Osteoblast (primary cell): ENCODE data around the gene COL20A1. TPM values are rescaled to one million over a fixed set of nuclear protein-coding genes. Genes with fewer than 3 reads are reported as not detected.

ENCODE experiments used
- DNase-seq: peaks from one replicate; pipeline ENCODE4 v3.0.0; 2011; ENCODE audit warnings: low spot score, mixed read lengths; ENCODE audit not compliant: insufficient read length; ENCODE audit errors: missing footprints
- H2AFZ ChIP-seq: 2 replicates; pipeline ENCODE4 v1.6.0; 2011; ENCODE audit warnings: mild to moderate bottlenecking, low read length
- H3K27ac ChIP-seq: 2 replicates; pipeline ENCODE4 v1.5.1; 2011; ENCODE audit warnings: mild to moderate bottlenecking, low read depth, low read length, moderate library complexity
- H3K27me3 ChIP-seq: 2 replicates; pipeline ENCODE4 v1.6.0; 2012; ENCODE audit warnings: mild to moderate bottlenecking, control low read depth, inconsistent platforms, low read length, moderate library complexity; ENCODE audit not compliant: insufficient read depth
- H3K36me3 ChIP-seq: 2 replicates; pipeline ENCODE4 v1.5.1; 2011; ENCODE audit warnings: mild to moderate bottlenecking, low read length, control low read depth, moderate library complexity; ENCODE audit not compliant: insufficient read depth
- H3K4me1 ChIP-seq: 2 replicates; pipeline ENCODE4 v1.5.1; 2011; ENCODE audit warnings: mild to moderate bottlenecking, low read length, control low read depth, moderate library complexity; ENCODE audit not compliant: insufficient read depth
- H3K4me2 ChIP-seq: 2 replicates; pipeline ENCODE4 v1.6.0; 2011; ENCODE audit warnings: mild to moderate bottlenecking, low read length; ENCODE audit not compliant: insufficient read depth
- H3K4me3 ChIP-seq: fragments of 200-600 bp; sonication (generic); 3 replicates; pipeline ENCODE4 v1.5.1; 2012; ENCODE audit warnings: mild to moderate bottlenecking, low read length, inconsistent platforms; ENCODE audit not compliant: insufficient read depth
- H3K79me2 ChIP-seq: 2 replicates; pipeline ENCODE4 v1.6.0; 2012; ENCODE audit warnings: mild to moderate bottlenecking, low read length, control low read depth, inconsistent platforms; ENCODE audit not compliant: insufficient read depth
- H3K9me3 ChIP-seq: 2 replicates; pipeline ENCODE4 v1.5.1; 2011; ENCODE audit warnings: low read depth, low read length, control low read depth
- H4K20me1 ChIP-seq: 2 replicates; pipeline ENCODE4 v1.6.0; 2012; ENCODE audit warnings: mild to moderate bottlenecking, low read length, control low read depth; ENCODE audit not compliant: insufficient read depth
- total RNA-seq: library from RNA; depleted of rRNA; stranded (reverse); fragments of >200 nt; gene quantifications from 2 replicates; pipeline ENCODE4 v1.2.3, GENCODE V29; 2012
- TF ChIP-seq, protein P1 (sequence below): IDR thresholded peaks from 2 replicates; pipeline ENCODE4 v1.5.1; 2011; ENCODE audit warnings: mild to moderate bottlenecking, low read depth, low read length, moderate library complexity; ENCODE audit errors: extremely low read depth

The COL20A1 gene
- total RNA-seq, 1 donor: not detected

DNA sequence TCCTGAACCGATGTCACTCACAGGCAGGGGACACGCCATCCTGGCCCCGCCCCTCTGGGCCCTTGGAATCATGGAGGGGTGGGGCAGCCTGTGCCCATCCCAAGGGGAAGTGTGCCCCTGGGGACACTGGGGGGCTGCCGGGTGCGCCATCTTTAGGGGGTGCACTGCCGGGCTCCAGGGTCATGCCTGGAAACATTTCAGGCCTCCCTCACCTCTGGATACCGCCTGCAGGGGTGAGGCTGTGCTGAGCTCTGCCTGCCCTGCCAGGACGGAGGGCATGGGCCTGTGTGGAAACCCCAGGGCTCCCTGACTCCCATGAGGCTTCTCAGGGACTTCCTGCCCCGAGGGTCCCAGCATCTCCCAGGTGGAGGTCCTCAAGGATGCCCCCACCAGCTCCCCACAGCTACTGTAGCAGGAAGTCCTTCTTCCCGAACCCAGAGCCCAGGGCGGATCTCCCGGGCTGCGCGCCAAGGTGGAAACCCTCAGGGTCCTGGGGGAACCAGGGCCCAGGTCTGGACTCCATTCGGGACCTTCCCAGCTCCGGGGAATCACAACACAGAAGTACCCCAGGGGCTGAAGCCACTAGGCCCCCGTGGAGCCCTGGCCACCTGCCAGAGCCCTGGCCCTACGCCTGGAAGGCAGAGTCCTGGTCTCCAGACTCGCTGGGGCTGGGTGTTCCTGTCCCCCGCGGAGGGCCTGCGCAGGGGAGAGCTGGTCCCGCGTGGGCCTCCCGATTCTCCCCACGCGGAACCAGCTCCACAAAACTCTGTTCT, 52.5 kb downstream of the COL20A1 start:
- Histone ChIP-seq H3K4me2 (no peak overlapping the region), H2AFZ (no peak overlapping the region), H3K4me3 (no peak overlapping the region), H3K9me3 (no peaks in the 10 kb centered on the region), H3K4me1 (no peaks in the 10 kb centered on the region), H3K27ac (no peak overlapping the region), H4K20me1 (no peaks in the 10 kb centered on the region), H3K27me3 (peaks cover 18% of the 10 kb centered on the region), H3K36me3 (no peaks in the 10 kb centered on the region), H3K79me2 (no peaks in the 10 kb centered on the region)
- DNase-seq: peak; percentile 93
- TF ChIP-seq, protein P1, sequence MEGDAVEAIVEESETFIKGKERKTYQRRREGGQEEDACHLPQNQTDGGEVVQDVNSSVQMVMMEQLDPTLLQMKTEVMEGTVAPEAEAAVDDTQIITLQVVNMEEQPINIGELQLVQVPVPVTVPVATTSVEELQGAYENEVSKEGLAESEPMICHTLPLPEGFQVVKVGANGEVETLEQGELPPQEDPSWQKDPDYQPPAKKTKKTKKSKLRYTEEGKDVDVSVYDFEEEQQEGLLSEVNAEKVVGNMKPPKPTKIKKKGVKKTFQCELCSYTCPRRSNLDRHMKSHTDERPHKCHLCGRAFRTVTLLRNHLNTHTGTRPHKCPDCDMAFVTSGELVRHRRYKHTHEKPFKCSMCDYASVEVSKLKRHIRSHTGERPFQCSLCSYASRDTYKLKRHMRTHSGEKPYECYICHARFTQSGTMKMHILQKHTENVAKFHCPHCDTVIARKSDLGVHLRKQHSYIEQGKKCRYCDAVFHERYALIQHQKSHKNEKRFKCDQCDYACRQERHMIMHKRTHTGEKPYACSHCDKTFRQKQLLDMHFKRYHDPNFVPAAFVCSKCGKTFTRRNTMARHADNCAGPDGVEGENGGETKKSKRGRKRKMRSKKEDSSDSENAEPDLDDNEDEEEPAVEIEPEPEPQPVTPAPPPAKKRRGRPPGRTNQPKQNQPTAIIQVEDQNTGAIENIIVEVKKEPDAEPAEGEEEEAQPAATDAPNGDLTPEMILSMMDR: no peak

DNA sequence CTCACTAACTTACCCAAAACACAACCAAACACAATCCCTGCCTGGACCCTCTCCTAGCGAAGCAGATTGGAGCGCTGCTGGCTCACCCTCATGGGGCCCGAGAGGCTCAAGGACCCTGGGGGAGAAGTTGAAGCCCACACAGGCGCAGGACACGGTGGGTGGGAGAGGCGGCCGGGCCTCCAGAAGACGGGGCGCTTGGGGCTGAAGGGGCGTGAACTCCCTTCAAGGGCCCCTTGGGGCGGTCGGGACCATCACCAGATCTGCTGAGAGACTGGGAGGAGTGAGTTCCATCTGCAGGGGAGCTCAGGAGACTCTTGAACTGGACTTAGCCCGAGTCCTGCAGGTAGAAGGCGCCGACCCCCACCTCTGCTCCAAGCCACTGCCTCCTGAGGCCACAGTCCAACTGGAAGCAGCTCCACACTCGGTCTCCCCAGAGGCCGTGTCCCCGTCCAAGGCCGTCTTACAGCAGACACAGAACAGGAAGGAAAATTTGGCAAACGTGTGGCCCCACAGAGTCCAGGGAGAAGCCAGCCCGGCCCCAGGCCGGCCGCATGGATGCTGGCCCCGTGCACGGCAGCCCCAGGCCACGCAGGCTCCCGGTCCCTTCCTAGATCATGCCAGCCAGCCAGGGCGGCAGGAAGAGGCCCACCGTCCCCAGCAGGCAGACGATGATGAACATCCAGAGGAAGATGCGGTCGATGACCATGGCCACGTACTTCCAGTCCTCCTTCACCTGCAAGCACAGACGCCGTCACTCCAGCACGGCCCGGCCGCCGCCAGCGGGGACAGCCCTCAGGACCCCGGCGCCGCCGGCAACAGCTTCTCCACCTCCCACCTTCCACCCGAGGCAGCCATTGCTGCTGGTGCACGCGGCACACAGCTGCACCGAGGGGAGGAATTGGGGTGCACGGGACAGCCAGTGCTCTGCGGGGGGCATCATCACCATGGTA, 53.4 kb downstream of the COL20A1 start:
- H3K4me2 ChIP-seq: no peak overlapping the region
- no peak overlapping the region for H2AFZ ChIP-seq
- H3K27ac ChIP-seq: no peak overlapping the region
- peaks cover 12% of the 10 kb centered on the region for H3K27me3 ChIP-seq
- H3K36me3 ChIP-seq: no peaks in the 10 kb centered on the region
- no peak overlapping the region for H3K4me3 ChIP-seq
- TF ChIP-seq, protein P1: no peak
- H3K9me3 ChIP-seq: no peaks in the 10 kb centered on the region
- no peak for DNase-seq
- H4K20me1 ChIP-seq: no peaks in the 10 kb centered on the region
- H3K4me1 ChIP-seq: no peaks in the 10 kb centered on the region
- no peaks in the 10 kb centered on the region for H3K79me2 ChIP-seq

DNA sequence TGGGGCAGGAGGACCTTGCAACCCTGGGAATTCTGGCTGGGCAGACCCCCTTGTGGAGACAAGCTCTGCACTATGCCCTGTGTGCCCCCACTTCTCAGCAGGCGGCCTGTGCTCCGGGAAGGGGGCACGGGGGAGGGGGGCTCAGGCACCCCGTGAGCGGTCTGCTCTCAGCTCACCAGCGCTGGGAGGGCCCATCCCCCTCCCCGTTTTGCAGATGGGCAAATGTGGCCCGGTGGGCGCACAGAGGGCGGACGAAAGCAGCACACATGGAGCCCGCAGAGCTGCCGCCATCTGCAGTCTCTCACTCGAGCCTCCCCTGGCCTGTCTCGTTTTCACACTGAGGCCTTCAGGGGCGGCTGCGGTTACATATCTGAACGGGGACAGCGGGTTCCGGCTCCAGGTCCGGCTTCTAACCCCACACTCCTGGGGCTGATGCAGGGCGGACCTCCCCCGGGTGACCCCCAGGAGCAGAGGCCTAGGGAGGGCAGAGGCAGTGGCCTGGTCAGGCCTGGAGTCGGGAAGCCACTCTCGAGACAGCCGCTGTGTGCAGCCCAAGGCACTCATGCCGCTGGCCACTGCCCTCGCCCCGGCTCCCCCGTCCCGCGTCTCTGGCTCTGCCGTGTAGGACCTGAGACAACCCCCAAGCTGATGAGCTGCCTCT, 54.2 kb downstream of the COL20A1 start:
- Histone ChIP-seq H3K4me1 (no peaks in the 10 kb centered on the region), H3K4me3 (no peak overlapping the region), H3K79me2 (no peaks in the 10 kb centered on the region), H2AFZ (no peak overlapping the region), H3K27me3 (peaks cover 12% of the 10 kb centered on the region), H4K20me1 (no peaks in the 10 kb centered on the region), H3K9me3 (no peaks in the 10 kb centered on the region), H3K36me3 (no peaks in the 10 kb centered on the region), H3K4me2 (no peak overlapping the region), H3K27ac (no peak overlapping the region)
- no peak for DNase-seq
- TF ChIP-seq, protein P1: no peak
